Stimulated activated CD8-positive, alpha-beta memory T cell treated with anti-CD3 and anti-CD28 coated beads, Interleukin-4, amount 100 ng/mL, for 48 hours (primary cell): Measurements from ENCODE around the gene MEIOB.
"Not testable (repeated sequence)": the region's sequence is repeated elsewhere in the genome, so short reads cannot be mapped to it uniquely, and the experiment has no call there.

Experiments
- DNase-seq: peaks from one replicate; pipeline ENCODE4 v3.0.0-alpha.2; 2020

MEIOB gene

DNA sequence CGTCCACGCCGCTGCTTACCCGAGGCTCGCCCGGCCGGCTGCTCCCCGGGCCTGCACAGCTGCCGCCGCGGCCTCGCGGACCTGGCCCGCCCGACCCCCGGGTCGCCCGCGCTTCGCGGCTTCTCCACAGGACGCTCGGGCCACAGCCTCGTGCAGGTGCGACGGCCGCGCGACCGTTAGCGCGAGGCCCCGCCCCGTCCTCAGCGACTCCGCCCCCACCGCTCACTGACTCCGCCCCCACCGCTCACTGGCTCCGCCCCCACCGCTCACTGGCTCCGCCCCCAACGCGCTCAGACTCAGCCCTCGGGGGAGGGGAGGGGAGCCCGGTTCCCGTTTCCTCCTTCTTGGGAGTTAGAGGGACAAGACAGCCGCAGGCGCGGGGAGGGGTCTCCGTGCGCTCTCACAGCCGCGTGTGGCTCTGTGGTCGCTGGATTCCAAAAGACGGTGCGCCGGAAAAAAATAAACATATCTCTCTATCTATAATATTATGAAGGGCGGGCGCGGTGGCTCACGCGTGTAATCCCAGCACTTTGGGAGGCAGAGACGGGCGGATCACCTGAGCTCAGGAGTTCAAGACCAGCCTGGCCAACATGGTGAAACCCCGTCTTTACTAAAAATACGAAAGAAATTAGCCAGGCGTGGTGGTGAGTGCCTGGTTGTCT lies at the start of gene MEIOB:
Gene MEIOB (minus strand): TSS at position 191 of the 662 bp plus-strand sequence. CDS start 3,989 bp downstream, outside the sequence.
- peak; percentile 71 for DNase-seq

DNA sequence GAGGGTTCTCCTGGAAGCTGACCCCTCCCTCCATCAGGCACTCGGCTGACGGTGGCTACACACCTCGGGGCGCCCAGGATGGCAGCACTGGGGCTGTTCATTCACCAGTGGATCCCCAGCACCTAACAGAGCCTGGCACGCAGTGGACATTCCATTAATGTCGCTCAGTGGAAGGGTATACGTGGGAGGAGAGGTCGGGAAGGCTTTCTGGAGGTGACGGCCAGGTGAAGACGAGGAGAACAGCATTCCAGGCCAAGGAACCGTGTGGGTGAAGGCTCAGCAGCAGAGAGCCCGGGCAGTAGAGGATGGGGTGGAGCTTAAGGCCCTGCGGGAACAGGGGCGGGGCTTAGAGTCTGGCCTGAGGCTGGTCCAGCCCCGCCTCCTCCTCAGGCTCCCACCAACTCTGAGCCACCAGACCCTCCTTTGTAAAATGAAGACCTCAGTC lies 48.8 kb upstream of the MEIOB start:
- peak; percentile 50 for DNase-seq

GRCh38 chr16:1920122-1920521 lies 48.2 kb upstream of the MEIOB start:
- DNase-seq = not testable (repeated sequence)

DNA sequence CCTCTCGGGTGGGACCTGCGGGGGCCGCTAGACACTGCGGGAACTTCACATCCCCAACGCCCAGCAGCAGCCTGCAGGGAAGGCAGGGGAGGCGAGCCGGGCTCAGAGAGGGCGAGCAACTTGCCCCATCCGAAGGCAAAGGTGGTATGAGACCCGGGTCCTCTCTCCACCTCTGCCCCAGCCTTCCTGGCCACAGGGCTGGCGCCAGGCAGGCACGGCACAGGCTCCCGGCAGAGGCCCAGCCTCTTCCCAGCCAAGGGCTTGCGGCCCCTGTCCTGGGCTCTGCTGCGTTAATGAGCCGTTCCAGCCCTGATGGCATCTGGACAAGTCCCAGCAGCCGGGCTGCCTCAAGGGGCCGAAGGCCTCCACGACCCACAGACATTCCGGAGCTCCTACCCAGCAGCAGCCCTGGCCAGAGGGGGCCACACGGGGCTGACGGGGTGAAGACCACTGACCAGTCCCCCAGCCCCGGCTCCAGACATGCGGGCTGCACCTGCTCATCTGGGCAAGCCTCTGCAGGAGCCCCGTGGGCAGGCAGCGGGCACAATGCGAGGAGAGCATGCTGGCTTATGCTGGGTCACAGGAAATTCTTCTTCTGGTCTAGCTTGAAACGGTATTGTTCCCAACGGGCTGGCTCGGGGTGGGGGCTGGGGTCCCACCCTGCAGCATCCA lies 47.5 kb upstream of the MEIOB start:
- DNase-seq = no peak

GRCh38 chr16:1918351-1919326 lies 46.7 kb upstream of the MEIOB start, which contains the start of gene HS3ST6:
HS3ST6 (minus strand) TSS chr16:1918415; CDS start chr16:1918323, 92 bp downstream.
- no peak for DNase-seq

- DNase-seq = no peak
Observed at GRCh38 chr16:1917665-1918350, 45.8 kb upstream of the MEIOB start.

DNA sequence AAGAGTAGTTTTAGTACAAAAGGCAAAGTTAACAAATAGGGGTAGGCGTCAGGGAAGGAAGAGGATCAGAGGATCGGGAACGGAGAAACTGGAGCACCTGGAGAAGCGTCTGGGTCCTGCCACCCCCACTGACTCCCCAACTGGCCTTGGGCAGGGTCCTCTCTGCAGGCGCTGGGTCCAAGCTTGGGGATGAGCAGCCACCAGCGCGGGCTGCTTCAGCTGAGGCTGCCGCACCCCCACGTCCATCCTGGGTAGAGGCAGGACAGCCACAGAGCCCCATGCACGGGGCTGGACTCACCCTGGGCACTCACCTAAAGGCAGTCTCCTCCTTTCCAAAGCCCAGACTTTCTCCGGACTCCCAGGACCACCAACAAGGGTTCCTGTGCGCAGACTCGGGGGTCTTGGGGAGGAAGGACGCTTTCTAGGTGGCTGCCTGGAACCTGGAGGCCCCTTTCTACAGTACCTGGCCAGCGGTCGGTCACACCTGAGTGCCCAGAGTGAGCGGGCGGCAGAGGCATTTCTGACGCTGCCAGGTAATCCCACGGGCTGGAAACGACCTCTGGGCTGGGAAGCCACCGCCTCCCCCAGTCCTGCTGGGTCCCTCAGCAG lies 45.2 kb upstream of the MEIOB start:
- no peak for DNase-seq

GRCh38 chr16:1916640-1916990 lies 44.7 kb upstream of the MEIOB start:
- no peak for DNase-seq

- no peak for DNase-seq
Observed at GRCh38 chr16:1915732-1916639, 44.0 kb upstream of the MEIOB start.

- no peak for DNase-seq
Observed at GRCh38 chr16:1914988-1915387, 43.0 kb upstream of the MEIOB start.

DNA sequence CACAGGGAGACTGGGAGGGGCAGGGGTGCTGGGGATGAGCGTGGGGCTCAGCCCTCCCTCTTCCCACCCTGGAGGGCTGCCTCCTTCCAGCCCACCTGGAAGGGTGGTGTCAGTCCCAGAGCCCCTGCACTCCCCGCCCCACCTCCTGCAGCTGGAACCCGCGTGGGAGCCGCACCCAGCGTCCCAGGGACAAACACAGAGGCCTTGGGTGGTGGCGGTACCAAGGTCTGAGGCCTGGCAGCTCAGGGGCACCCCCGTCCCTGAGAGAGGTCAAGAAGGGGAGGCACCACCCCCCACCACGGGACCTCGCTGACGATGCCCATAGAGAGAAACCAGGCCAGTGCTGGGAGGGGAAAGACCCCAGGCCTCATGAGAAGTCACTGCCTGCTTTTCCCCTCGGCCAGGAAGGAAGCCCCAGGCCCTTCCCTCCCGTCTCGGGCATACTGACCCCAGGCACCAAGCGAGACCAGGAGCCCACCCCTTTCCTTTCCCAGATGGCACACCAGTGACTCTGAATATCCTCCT lies 42.2 kb upstream of the MEIOB start:
- DNase-seq = no peak

GRCh38 chr16:1913327-1914083 lies 41.5 kb upstream of the MEIOB start:
- no peak for DNase-seq

DNA sequence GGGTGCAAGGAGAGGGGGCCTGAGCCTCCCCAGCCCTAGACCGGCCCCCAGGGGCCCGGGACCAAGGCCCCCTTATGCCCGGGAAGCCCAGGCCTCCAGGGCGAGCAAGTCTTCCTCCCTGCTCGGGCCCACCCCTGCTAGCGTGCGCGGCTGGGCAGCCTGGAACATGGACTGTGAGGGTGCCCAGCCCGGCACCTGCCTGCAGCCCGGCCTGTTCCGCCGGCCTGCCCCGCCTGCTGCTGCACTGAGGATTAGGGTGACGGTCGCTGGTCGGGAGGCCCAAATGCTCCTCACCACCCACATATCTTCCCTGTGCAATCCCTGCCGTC lies 40.2 kb upstream of the MEIOB start:
- no peak for DNase-seq

GRCh38 chr16:1911467-1912214 lies 39.7 kb upstream of the MEIOB start:
- DNase-seq = no peak

DNA sequence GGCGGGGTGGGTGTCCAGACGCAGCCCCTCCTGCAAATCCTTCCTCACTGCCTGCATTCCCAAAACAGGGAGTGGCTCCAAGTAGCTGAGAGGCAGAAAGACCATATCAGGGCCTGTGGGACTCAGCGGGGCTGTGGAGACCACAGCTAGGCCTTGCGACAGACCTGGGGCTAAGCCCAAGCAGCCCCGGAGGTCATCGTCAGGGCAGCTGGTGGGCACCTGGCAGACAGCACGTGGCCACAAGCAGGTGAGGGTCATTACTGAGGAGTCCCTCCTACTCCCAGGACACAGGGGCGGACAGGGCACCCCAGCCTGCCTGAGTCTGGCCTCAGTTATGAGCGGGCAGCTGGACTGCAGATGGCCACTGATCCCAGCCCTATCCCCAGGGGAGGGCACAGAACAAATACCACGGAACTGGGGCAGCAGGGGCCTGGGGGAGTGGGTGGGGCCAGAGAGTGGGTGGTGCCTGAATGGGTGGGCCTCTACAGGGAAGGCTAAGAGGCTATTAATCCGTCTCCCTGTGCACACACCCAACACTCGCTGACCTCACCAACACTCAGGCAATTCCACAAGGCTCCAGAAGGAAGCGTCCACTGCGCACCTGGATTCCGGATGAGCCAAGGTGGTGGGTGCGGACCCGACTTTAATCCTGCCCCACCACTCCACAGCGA lies 37.7 kb upstream of the MEIOB start:
- DNase-seq = no peak

DNA sequence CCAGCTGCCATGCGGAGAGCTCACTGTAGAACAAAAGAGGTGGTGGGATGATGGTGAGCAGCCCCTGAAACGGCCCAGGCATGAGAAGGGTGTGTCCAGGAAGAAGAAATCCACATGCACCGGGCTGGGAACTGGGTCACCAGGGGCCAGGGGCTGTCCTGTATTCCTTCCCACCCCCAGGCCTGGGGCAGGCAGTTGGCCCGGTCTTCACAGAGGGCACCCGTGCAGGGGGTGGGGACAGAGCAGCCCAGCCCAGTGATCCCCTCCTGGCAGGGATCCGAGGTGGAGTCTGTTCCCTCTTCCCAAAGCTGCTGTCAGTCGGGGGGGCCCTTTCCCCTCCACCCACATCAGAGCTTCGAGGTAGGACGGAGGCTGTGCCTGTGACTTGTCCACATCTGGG lies 37.0 kb upstream of the MEIOB start:
- no peak for DNase-seq

- DNase-seq = no peak
Observed at GRCh38 chr16:1908184-1908583, 36.2 kb upstream of the MEIOB start.

GRCh38 chr16:1907226-1907860 lies 35.4 kb upstream of the MEIOB start:
- no peak for DNase-seq

DNA sequence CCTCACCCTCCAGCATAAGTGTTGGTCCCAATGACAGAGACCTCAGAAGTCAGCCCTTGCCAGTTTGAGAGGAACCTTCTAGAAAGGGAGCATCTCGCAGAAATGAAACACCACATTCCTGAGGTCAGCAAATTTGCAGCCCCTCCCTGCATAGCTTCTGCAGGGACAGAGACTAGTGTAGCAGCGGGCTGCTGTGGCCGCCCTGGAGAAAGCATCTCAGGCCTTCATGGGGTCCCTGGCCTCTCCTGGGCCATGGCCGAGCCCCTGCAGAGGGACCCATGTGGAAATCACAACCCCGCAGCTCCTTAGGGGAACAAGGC lies 34.8 kb upstream of the MEIOB start:
- no peak for DNase-seq
